Retinal pigment epithelial cell (primary cell): Measurements from ENCODE around the gene SYNJ2.

Experiments
- DNase-seq: peaks from one replicate; pipeline ENCODE4 v3.0.0-alpha.2; 2010; ENCODE audit warnings: low read depth
- H3K4me3 ChIP-seq: 2 replicates; pipeline ENCODE4 v1.5.1; 2011; ENCODE audit warnings: mild to moderate bottlenecking, low read length, control low read depth, moderate library complexity
- CTCF ChIP-seq: conservative IDR thresholded peaks from 2 replicates; pipeline ENCODE4 v1.5.1; 2011; ENCODE audit warnings: low read depth, low read length, control low read depth, inconsistent platforms

Gene SYNJ2

GRCh38 chr6:158060455-158061360 is 79.0 kb downstream of the SYNJ2 start:
- H3K4me3 ChIP-seq, result no peak overlapping the region
- no peak for TF ChIP-seq CTCF
- DNase-seq, result peak; percentile 62

- no peak overlapping the region for H3K4me3 ChIP-seq
- DNase-seq, result no peak
- no peak for TF ChIP-seq CTCF
Measured at GRCh38 chr6:158061361-158061708, 79.7 kb downstream of the SYNJ2 start.

- DNase-seq, result no peak
- TF ChIP-seq CTCF, result no peak
- no peak overlapping the region for H3K4me3 ChIP-seq
Measured at GRCh38 chr6:158061709-158062461, 80.2 kb downstream of the SYNJ2 start.

- no peak for DNase-seq
Measured at GRCh38 chr6:158063736-158064135, 82.1 kb downstream of the SYNJ2 start.

GRCh38 chr6:158064725-158065251 is 83.1 kb downstream of the SYNJ2 start:
- no peak for TF ChIP-seq CTCF
- DNase-seq, result no peak

More at GRCh38 chr6:158063736-158064135, 82.1 kb downstream of the SYNJ2 start:
- no peak for TF ChIP-seq CTCF
- no peak overlapping the region for H3K4me3 ChIP-seq

GRCh38 chr6:158066136-158066781 is 84.6 kb downstream of the SYNJ2 start:
- H3K4me3 ChIP-seq, result no peak overlapping the region
- DNase-seq, result no peak
- TF ChIP-seq CTCF, result no peak

More at GRCh38 chr6:158064725-158065251, 83.1 kb downstream of the SYNJ2 start:
- no peak overlapping the region for H3K4me3 ChIP-seq
